ENCODE measurements around the gene CLGN. TPM values are rescaled to one million over a fixed set of nuclear protein-coding genes. Genes with fewer than 3 reads are reported as not detected.

CLGN gene, protein sequence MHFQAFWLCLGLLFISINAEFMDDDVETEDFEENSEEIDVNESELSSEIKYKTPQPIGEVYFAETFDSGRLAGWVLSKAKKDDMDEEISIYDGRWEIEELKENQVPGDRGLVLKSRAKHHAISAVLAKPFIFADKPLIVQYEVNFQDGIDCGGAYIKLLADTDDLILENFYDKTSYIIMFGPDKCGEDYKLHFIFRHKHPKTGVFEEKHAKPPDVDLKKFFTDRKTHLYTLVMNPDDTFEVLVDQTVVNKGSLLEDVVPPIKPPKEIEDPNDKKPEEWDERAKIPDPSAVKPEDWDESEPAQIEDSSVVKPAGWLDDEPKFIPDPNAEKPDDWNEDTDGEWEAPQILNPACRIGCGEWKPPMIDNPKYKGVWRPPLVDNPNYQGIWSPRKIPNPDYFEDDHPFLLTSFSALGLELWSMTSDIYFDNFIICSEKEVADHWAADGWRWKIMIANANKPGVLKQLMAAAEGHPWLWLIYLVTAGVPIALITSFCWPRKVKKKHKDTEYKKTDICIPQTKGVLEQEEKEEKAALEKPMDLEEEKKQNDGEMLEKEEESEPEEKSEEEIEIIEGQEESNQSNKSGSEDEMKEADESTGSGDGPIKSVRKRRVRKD
- total RNA-seq = not detected in 2 replicates

DNA sequence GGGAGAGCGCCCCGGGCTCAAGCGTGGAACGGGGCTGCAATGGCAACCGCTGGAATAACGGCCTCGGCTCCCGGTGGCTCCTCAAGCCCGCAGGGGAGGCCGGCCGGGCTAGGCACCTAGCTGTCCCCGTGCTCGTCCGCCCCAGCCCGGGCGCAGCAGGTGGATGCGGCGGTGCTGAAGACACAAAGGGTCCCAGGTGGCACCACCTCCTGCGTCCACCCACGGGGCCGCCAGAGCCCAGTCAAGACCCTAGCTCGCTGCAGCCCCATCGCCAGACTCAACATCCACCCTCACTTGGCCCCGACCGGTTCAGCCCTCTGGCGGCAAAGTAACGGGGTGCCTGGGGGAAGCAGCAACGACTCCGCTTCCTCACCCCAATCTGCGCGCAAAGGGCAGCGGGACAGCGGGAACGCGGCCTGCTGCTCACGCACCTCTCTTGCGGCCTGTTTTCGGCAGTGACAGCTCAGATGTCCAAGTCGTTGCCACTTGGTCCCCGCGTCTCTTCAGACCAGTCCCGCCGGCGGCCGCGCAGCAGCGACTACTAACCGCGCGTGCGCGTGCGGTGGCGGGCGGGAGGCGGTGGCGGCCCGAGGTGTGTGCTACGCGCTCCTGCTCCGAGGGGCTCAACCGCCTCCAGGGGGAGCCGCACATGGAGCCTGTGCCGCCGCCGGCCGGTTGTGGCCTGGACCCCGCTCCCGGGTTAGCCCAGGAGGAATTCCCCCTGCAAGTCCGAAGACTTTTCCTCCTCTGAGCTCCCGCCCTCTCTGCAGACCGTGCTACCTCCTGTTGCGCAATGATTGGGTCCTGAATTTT is at the start of gene CLGN:
CLGN (minus strand) TSS at position 543 of the 813 bp plus-strand sequence. CDS start 14,570 bp downstream, outside the sequence.

DNA sequence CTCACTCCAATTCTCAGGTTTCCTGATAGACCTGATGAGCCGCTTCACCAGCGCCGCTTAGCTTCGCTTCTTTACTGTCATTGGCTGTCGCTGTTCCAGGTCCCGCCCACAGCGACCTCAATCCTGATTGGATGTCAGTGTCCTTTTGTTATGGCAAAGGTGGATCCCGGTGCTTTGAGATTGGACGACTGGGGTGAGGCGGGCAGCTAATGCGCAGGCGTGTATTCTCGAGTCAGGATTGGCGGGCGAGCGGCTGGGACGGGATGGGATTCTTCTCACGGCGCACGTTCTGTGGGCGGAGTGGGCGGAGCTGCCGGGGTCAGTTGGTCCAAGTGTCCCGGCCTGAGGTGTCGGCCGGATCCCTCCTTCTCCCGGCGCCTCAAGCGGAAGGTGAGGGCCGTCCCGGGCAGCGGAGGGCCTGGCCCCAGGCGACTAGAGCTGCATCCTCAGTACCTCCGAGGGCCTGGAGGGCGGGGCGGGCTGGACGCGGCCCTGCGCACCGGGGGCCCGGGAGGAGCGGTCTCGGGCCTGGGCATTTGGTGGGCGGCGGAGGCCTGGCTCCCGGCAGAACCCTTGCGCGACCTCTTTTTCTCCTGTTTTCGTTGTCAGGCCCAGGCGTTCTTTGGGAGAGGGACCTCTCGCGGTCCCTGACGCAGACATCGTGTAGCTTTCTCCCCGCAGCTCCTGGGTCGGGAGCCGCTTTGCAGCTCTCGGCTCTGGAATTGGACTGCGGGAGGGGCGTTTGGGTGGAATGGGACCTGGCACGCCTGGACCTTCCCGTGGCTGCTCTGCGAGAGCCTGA is 53.9 kb downstream of the CLGN start, which contains the start of gene SCOC:
SCOC (plus strand) TSS at position 319 of the 802 bp plus-strand sequence. CDS start 5,525 bp downstream, outside the sequence.

Other genes with a start within 250 kb of the CLGN start
- gene SCOC, start 54.0 kb downstream of the CLGN start, total RNA-seq = 58.3 and 59.3 TPM in 2 replicates
- gene MGAT4D, start 70.6 kb upstream of the CLGN start, total RNA-seq = not detected in 2 replicates
- gene ELMOD2, start 96.5 kb upstream of the CLGN start, total RNA-seq = 27.8 and 34.5 TPM in 2 replicates
- gene UCP1, start 141.3 kb upstream of the CLGN start, total RNA-seq = not detected in 2 replicates

All from cardiac atrium fibroblast (primary cell).